Measurements from ENCODE around the gene KCNQ2. TPM values are rescaled to one million over a fixed set of nuclear protein-coding genes. Genes with fewer than 3 reads are reported as not detected.

Gene KCNQ2
- polyA plus RNA-seq, 4 donors = 4.9 to 9.0 (median 5.1) TPM

- no peak for DNase-seq (ENCODE audit: low read depth in 4 of 4, low spot score in 3 of 4)
These were observed 30.3 kb upstream of the KCNQ2 start for GRCh38 chr20:63502671-63503172.

DNA sequence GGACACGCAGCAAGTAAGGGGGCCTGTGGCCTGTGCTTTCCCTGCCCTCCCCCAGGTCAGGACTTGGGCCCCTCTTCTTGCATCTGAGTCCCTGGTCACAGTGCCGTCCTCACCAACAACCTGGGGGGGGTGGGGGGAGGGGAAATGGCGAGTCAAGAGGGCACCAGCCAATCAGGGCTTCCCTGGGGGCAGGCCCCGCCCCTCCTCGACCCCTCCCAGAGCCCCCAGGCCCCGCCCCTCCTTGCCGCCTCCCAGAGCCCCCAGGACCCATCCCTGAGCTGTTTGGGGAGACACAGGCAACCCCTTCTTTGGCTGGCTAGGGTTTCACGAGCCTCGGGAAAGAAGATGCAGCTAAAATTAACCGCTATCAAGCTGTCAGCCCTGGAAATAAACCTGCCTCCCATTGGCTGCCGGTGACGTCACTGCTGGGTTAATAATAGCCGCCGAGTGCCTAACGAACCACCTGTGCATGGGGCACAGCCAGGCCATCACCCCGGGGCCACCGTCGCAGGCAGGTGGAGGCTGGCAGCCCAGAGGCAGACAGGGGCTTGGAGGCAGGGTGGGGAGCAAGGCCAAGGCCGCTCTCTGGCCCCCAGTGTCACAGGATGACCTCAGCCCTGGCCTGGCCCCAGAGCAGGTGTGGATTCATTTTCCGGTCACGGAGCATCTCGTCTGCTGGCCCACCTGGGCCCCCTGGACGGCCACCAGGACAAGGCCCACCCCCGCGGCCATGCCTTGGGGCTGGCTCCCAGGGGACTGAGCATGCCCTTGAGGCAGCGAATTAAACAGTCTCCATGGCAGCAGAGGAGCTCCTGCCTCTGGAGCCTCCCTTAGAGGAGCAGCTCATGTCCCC, 29.6 kb upstream of the KCNQ2 start:
- DNase-seq (ENCODE audit: low read depth in 4 of 4, low spot score in 3 of 4) = no peak

DNA sequence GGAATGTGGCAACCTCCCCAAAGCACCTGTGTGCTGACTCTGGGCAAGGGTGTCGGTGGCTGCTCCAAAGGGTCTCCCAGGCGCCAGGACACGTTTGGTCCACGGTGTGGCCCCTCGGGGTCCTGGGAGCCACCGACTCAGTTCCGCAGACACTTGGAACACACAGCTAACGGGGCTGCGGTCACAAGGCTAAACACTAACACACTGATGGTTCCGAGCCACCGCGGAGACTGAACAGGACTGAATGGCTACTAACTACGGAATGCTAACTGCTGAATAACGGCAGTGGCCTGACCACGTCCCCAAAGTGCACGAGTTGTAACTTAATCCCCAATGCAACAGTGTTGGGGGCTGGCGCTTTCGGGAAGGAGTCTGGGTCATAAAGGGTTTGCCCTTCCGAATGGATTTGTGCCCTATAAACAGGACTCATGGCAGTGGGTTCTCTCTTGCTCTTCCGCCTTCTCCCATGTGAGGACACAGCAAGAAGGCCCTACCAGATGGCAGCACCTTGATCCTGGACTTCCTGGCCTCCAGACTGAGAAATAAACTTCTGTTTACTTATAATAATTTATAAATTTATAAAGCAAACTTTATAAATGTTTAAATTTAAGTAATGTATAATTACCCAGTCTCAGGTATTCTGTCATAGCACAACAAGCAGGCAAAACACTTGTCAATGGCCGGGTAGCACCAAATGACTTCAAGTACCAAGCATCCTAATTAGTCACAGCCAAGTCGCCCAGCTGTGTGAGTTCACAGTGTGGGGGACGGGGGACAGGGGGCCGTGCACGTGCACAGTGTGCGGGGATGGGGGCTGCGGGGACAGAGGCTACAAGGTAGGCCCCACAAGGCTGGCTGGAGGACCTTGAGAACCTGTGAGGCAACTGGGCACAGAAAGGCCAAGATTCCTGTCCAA, 28.7 kb upstream of the KCNQ2 start:
- DNase-seq (ENCODE audit: low read depth in 4 of 4, low spot score in 3 of 4) = no peak

DNA sequence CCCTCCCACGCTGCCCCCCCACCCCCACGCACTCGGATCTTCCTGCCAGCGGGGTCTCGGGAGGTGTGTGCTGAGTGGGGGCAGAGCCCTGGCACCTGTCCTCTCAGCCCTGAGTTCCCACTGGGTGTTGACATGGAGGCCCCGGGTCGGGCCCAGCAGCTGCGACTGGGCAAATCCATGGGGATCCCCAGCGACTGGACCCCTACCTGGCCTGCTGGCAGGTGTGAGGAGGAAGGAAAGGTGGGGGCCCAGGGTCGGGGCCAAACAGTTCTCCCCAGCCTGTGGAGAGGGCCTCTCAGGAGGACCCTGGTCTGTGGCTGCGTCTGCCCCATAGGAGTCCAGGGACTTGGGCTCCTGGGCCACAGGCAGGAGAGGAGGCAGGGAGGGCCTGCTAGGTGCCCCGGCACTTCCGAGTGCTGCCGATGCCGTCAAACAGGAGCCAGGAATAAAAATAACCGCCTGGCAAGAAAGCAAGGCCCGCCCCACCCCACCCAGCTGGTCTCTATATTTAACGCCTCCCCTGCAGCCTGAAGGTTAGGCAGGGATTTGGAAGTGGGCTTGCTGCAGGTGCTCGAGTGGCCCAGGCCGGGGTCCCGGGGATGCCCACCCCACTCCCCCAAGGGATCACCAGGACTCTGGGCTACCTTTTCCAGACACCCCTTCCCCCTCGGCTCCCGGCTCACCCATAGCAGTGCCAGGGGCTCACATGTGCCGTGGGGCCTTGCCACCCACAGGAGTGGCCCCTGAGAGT, 27.9 kb upstream of the KCNQ2 start:
- DNase-seq (ENCODE audit: low read depth in 4 of 4, low spot score in 3 of 4) = no peak

- no peak for DNase-seq (ENCODE audit: low read depth in 4 of 4, low spot score in 3 of 4)
These were observed 27.0 kb upstream of the KCNQ2 start for GRCh38 chr20:63499338-63499969.

DNA sequence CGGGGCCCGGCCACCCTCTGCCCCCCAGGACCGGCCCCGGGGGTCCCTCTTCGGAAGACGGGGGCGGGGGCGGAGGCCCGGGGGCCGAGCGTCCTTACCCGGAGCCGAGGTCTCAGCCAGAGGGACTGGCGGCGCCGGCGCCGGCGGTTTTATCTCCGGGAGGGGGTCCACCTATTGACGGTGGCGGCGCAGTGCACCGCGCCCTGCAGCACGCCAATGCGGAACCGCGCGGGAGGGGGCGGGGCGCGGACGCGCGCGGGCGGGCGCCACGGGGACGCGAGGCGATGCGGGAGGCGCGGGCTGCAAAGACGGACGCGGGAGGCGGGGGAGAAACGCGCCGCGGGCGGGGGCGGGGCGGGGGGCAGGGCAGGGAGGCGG, 26.5 kb upstream of the KCNQ2 start, which contains the start of gene EEF1A2:
EEF1A2 (minus strand) TSS at position 124 of the 378 bp plus-strand sequence. CDS start 1,320 bp downstream, outside the sequence.
- DNase-seq (ENCODE audit: low read depth in 4 of 4, low spot score in 3 of 4) = no peak

DNA sequence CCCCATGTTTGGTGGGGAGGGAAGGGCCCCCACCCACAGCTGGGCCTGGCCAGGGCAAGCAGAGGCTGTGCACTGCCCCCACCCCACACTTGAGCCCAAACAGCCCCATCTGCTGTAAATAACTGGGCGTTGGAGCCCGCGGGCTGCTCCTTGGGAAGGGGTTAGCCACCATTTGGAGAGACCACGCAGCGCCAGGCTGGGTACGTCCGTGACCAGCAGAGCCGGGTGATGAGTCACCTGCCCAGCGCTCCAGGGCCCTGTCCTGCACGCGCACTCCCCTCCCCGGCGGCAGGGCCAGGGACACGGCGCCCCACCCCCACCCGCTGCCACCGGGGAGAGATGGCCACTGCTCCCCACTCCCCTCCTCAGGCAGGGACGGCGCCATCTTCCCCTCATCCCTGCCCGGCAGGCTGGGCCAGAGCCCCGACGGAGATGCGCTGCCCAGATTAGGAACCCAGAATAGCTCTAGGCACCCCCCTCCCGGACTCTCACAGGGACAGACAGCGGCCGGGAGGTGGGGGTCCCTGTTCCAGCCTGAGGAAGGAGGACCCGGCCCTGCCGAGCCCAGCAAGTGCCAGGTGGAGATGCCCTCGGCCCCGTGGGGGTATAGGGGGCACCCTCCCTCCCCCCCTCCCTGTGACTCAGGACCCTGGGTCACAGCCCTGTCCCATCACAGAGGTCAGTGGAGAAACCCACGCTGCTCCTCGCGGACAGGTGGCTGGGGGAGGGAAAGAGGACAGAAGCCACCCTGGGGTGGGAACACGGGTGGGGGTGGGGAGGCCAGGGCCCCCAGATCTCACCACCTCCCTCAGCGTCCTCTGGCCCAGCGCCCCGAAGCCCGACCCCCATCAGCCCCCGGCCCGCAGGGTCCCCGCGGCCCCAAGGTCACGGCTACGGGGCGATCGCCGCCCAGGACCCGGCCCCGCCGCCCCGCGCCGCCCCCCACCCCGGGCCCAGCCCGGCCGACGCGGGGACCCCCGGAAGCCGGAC, 25.8 kb upstream of the KCNQ2 start:
- DNase-seq (ENCODE audit: low read depth in 4 of 4, low spot score in 3 of 4) = no peak

GRCh38 chr20:63497138-63497945, 24.9 kb upstream of the KCNQ2 start:
- DNase-seq (ENCODE audit: low read depth in 4 of 4, low spot score in 3 of 4) = no peak

GRCh38 chr20:63496596-63497120, 24.2 kb upstream of the KCNQ2 start:
- DNase-seq (ENCODE audit: low read depth in 4 of 4, low spot score in 3 of 4) = no peak

- DNase-seq (ENCODE audit: low read depth in 4 of 4, low spot score in 3 of 4) = peak in 1 of 4 donors; percentile 45
These were observed 23.5 kb upstream of the KCNQ2 start for GRCh38 chr20:63495741-63496595.

DNA sequence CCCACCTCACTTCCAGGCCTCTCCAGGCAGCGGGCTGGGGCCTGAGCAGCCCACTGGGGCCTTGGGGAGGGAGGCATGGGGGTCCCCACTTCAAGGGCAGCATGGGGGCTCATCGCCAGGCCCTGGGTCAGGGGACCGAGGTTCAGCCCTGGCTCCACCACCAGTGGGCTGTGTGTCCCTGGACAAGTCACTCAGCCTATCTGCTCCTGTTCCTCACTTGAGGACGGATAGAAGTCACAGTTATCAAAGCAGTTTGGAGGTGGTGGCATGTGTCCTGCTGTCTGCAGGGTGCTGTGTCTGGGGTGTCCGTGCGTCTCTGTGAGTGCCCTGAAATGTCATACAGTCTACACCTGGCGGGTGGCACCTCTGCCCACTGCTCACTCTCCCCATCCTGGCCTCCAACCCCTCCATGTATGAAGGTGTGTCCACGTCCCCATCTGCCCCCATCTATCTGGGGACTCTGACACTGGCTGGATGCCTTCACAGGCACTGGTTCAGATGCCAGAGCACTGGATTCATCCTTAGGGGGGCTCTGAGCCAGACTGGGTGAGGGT, 22.8 kb upstream of the KCNQ2 start:
- DNase-seq (ENCODE audit: low read depth in 4 of 4, low spot score in 3 of 4) = no peak

DNA sequence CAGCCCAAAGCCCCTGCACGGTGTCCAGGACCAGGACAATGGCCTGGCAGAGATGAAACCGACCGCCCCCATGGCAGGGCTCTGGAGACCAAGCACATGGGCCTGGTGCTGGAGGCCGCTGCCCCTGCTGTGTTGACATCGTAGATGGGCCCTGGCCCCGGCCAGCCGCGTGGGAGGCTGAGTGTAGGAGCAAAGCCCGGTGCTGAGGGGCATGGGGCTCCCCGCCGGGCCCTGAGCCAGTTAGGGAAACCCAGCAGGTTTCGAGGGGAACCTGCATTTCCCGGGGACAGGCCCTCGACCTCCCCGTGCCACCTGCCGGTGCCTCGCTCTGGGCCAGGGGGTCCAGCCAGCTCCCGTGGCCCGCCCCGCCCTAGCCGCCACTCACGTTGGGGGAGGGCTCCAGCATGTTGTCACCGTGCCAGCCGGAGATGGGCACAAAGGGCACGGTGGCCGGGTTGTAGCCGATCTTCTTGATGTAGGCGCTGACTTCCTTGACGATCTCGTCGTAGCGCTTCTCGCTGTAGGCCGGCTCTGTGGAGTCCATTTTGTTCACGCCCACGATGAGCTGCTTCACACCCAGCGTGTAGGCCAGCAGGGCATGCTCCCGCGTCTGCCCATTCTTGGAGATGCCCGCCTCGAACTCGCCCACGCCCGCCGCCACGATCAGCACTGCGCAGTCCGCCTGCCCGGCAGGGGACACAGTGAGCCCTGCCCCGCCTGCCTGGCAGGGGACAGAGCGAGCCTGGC, 22.1 kb upstream of the KCNQ2 start:
- DNase-seq (ENCODE audit: low read depth in 4 of 4, low spot score in 3 of 4) = no peak

- no peak for DNase-seq (ENCODE audit: low read depth in 4 of 4, low spot score in 3 of 4)
These were observed 21.6 kb upstream of the KCNQ2 start for GRCh38 chr20:63494084-63494419.

- DNase-seq (ENCODE audit: low read depth in 4 of 4, low spot score in 3 of 4) = no peak
These were observed 21.1 kb upstream of the KCNQ2 start for GRCh38 chr20:63493563-63494020.

GRCh38 chr20:63492982-63493381, 20.5 kb upstream of the KCNQ2 start:
- DNase-seq (ENCODE audit: low read depth in 4 of 4, low spot score in 3 of 4) = no peak

DNA sequence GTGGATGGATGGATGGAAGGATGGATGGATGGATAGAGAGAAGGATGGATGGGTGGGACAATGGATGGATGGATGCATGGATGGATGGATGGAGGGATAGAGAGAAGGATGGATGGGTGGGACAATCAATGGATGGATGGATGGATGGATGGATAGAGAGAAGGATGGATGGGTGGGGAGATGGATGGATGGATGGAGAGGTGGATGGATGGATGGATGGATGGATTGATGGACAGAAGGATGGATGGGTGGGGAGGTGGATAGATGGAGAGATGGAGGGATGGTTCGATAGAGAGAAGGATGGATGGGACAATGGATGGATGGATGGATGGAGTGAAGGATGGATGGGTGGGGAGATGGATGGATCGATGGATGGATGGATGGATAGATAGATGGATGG, 20.1 kb upstream of the KCNQ2 start:
- no peak for DNase-seq (ENCODE audit: low read depth in 4 of 4, low spot score in 3 of 4)
